ENCODE measurements around the gene NR1H4.

Gene NR1H4

GRCh38 chr12:100573292-100574186 is 99.9 kb downstream of the NR1H4 start, which contains the start of gene GAS2L3:
Gene GAS2L3 (plus strand): TSS chr12:100573684. CDS start chr12:100594905, 21,221 bp downstream.
- peak; percentile 91 for DNase-seq

GRCh38 chr12:100574187-100575074 is 100.8 kb downstream of the NR1H4 start:
- DNase-seq: peak; percentile 19

GRCh38 chr12:100576331-100577036 is 102.8 kb downstream of the NR1H4 start:
- DNase-seq: peak; percentile 45

GRCh38 chr12:100578923-100579322 is 105.3 kb downstream of the NR1H4 start:
- DNase-seq: no peak

GRCh38 chr12:100579844-100580243 is 106.2 kb downstream of the NR1H4 start:
- DNase-seq: peak; percentile 45

GRCh38 chr12:100584256-100584655 is 110.6 kb downstream of the NR1H4 start:
- DNase-seq: no peak

- DNase-seq: no peak
Measured at GRCh38 chr12:100591979-100592378, 118.3 kb downstream of the NR1H4 start.

- no peak for DNase-seq
Measured at GRCh38 chr12:100593490-100593889, 119.8 kb downstream of the NR1H4 start.

- no peak for DNase-seq
Measured at GRCh38 chr12:100601626-100602025, 128.0 kb downstream of the NR1H4 start.

- DNase-seq: peak; percentile 16
Measured at GRCh38 chr12:100602997-100603396, 129.3 kb downstream of the NR1H4 start.

GRCh38 chr12:100608776-100609175 is 135.1 kb downstream of the NR1H4 start:
- DNase-seq: peak; percentile 64

- peak; percentile 13 for DNase-seq
Measured at GRCh38 chr12:100610666-100611430, 137.2 kb downstream of the NR1H4 start.

GRCh38 chr12:100612606-100613005 is 138.9 kb downstream of the NR1H4 start:
- peak; percentile 88 for DNase-seq
